Transverse colon (tissue), 4 donors: ENCODE measurements around the gene BRSK2. TPM values are rescaled to one million over a fixed set of nuclear protein-coding genes. Genes with fewer than 3 reads are reported as not detected.

Source experiments
- DNase-seq: peaks from one replicate; pipeline ENCODE4 v3.0.0-alpha.2; 2019
- H3K27ac ChIP-seq, 4 donors: fragments of 200-600 bp; sonication (generic); 2 replicates each; pipeline ENCODE4 v1.5.1; 2016 to 2018; ENCODE audit warnings: inconsistent platforms in 4 of 4
- H3K27me3 ChIP-seq: fragments of 200-600 bp; sonication (generic); 2 replicates; pipeline ENCODE4 v1.5.1; 2017; ENCODE audit warnings: inconsistent platforms
- H3K36me3 ChIP-seq, 4 donors: fragments of 200-600 bp; sonication (generic); 2 replicates each; pipeline ENCODE4 v1.5.1; 2017 to 2019; ENCODE audit warnings: inconsistent platforms in 4 of 4
- H3K4me1 ChIP-seq, 4 donors: fragments of 200-600 bp; sonication (generic); 2 replicates each; pipeline ENCODE4 v1.5.1; 2017 to 2020; ENCODE audit warnings: inconsistent platforms in 4 of 4
- H3K4me3 ChIP-seq, 4 donors: fragments of 200-600 bp; sonication (generic); 1 replicate in 1 of 4; 2 replicates in 3 of 4; pipeline versions ENCODE4 v1.5.1 to v1.6.1; 2017 to 2019; ENCODE audit warnings: inconsistent platforms in 4 of 4
- H3K9me3 ChIP-seq, 2 donors: fragments of 200-600 bp; sonication (generic); 2 replicates each; pipeline ENCODE4 v1.5.1; 2017 to 2019; ENCODE audit warnings: inconsistent platforms in 2 of 2
- EP300 ChIP-seq: sonication (generic); formaldehyde crosslinking; IDR thresholded peaks from one replicate; pipeline ENCODE4 v1.6.1; 2017; ENCODE audit warnings: antibody characterized with exemption, low read depth
- POLR2A ChIP-seq: fragments of 450-650 bp; IDR thresholded peaks from one replicate; pipeline ENCODE4 v1.6.1; 2016; ENCODE audit warnings: antibody characterized with exemption, mild to moderate bottlenecking, moderate library complexity
- POLR2AphosphoS5 ChIP-seq, 3 donors: sonication (generic); formaldehyde crosslinking; IDR thresholded peaks; one replicate each; pipeline ENCODE4 v1.6.1; 2016; ENCODE audit warnings: antibody characterized with exemption in 3 of 3
- WGBS, 2 donors: methylation state at CpG; one replicate each; pipeline ENCODE4 v1.1.5; 2018; ENCODE audit warnings: low coverage in 1 of 2; 5-methylcytosine and 5-hydroxymethylcytosine counted together
- in situ Hi-C, 4 donors: fragments of 200-750 bp; cut with MboI; loops; one replicate each; pipeline versions ENCODE4 v1.15.0 to v1.15.1; 2017; ENCODE audit warnings: low sequenced_read_pairs in 3 of 4, low pct_ligation_motif_present in 1 of 4, low pct_unique_long_range_greater_than_20kb in 1 of 4
- intact Hi-C: fragments of 100-400 bp; cut with DNase I; formaldehyde crosslinking; loops from one replicate; pipeline ENCODE4 v1.15.1; 2023; ENCODE audit warnings: low total_unique reads
- total RNA-seq, 4 donors: library from RNA; depleted of rRNA; stranded (reverse); fragments of >200 nt; gene quantifications; one replicate each; pipeline ENCODE4 v1.1.0, GENCODE V29; 2016
- TF ChIP-seq, protein P1 (sequence below), 5 experiments: fragments of 200-600 bp in 3 of 5; fragments of 450-650 bp in 2 of 5; sonication (generic) in 3 of 5; IDR thresholded peaks; 1 replicate in 2 of 5; 2 replicates in 3 of 5; pipeline ENCODE4 v1.5.1; 2016 to 2017; ENCODE audit warnings: antibody characterized with exemption in 5 of 5, inconsistent platforms in 3 of 5, mild to moderate bottlenecking in 2 of 5, moderate library complexity in 1 of 5

The BRSK2 gene
- total RNA-seq, 4 donors from 2014 or later, result 0.14 to 1.8 (median 0.95) TPM; not detected in 1

DNA sequence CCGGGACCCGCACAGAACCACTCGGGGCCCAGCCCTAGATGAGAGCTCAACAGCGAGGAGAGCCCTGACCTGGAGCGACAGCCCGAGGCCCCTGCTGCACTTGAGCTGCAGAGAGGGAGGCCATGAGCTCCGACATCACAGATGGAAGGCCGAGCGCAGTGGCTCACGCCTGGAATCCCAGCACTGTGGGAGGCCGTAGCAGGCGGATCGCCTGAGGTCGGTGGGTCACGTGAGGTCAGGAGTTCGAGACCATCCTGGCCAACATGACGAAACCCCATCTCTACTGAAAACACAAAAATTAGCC lies 13.8 kb upstream of the BRSK2 start:
- no peak for DNase-seq
- WGBS, 2 donors, result 95% methylated on average over 17 of the region's 17 CpGs; no CpG with 5 or more reads in 1 of the 2 donors
- H3K9me3 ChIP-seq, result no peaks in the 10 kb centered on the region
- H3K4me3 ChIP-seq, result no peak overlapping the region
- no peaks in the 10 kb centered on the region for H3K4me1 ChIP-seq
- TF ChIP-seq POLR2A (no peak), EP300 (no peak), POLR2AphosphoS5 (IDR thresholded peaks at IDR 0.05) (no peak)
- TF ChIP-seq, protein P1, sequence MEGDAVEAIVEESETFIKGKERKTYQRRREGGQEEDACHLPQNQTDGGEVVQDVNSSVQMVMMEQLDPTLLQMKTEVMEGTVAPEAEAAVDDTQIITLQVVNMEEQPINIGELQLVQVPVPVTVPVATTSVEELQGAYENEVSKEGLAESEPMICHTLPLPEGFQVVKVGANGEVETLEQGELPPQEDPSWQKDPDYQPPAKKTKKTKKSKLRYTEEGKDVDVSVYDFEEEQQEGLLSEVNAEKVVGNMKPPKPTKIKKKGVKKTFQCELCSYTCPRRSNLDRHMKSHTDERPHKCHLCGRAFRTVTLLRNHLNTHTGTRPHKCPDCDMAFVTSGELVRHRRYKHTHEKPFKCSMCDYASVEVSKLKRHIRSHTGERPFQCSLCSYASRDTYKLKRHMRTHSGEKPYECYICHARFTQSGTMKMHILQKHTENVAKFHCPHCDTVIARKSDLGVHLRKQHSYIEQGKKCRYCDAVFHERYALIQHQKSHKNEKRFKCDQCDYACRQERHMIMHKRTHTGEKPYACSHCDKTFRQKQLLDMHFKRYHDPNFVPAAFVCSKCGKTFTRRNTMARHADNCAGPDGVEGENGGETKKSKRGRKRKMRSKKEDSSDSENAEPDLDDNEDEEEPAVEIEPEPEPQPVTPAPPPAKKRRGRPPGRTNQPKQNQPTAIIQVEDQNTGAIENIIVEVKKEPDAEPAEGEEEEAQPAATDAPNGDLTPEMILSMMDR (IDR thresholded peaks at IDR 0.05), result no peak
- intact Hi-C loops, result no loop called here
- H3K27ac ChIP-seq, result no peak overlapping the region
- peaks cover 12% of the 10 kb centered on the region for H3K27me3 ChIP-seq
- H3K36me3 ChIP-seq, result no peaks in the 10 kb centered on the region
- in situ Hi-C loops, result no loop called here

- no peak for DNase-seq
- Histone ChIP-seq H3K27me3 (peaks cover 10% of the 10 kb centered on the region), H3K27ac (no peak overlapping the region), H3K36me3 (no peaks in the 10 kb centered on the region), H3K9me3 (no peaks in the 10 kb centered on the region), H3K4me1 (no peaks in the 10 kb centered on the region), H3K4me3 (no peak overlapping the region)
- 70 to 80% methylated on average over 13 to 14 of the region's 14 CpGs for WGBS, 2 donors
- TF ChIP-seq POLR2AphosphoS5 (IDR thresholded peaks at IDR 0.05), result no peak
- TF ChIP-seq, protein P1 (IDR thresholded peaks at IDR 0.05), result no peak
- no peak for TF ChIP-seq EP300
- no peak for TF ChIP-seq POLR2A
- intact Hi-C loops, result no loop called here
- in situ Hi-C loops, result no loop called here
Measured at GRCh38 chr11:1377231-1377780, 12.4 kb upstream of the BRSK2 start.

DNA sequence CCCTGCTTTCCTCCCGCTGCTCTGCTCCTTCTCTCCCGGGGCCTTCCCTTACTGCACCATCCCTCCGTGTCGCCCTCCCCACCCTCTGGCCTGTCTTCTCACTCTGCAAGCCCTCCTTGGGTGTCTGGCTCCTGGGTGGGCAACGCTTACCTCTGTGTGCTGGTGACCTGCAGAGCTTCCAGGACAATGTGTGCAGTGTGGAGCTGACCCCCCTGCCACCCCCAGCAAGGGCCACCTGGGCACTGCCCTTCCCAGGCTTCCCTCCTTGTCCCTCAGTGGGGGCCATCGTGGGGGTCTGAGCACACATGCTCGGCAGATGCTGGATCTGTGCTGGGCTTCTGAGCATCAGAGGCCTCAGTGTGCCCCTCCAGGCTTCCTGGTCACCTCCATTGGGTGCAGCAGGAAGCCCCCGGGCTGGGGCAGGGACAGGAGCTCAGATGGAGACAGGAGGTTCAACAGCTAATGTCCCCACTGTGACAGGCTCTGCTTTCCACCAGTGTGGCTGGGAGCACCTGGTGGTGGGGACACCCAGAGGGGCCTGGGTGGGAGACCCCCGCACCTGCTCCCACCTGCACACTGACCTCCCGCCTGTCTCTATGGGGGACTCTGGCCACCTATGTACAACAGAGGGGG lies 7.8 kb upstream of the BRSK2 start:
- Histone ChIP-seq H3K27ac (no peak overlapping the region), H3K9me3 (no peaks in the 10 kb centered on the region), H3K4me3 (no peak overlapping the region), H3K27me3 (peaks cover 25% of the 10 kb centered on the region), H3K36me3 (no peaks in the 10 kb centered on the region), H3K4me1 (peaks cover 0 to 10% (median 7%) of the 10 kb centered on the region in 4 donors)
- no peak for DNase-seq
- TF ChIP-seq EP300, result no peak
- no peak for TF ChIP-seq POLR2AphosphoS5 (IDR thresholded peaks at IDR 0.05)
- TF ChIP-seq, protein P1 (IDR thresholded peaks at IDR 0.05), result no peak
- TF ChIP-seq POLR2A, result no peak
- 60 to 74% methylated on average over 1 to 10 of the region's 10 CpGs for WGBS, 2 donors
- in situ Hi-C loops (no loop called here), intact Hi-C loops (no loop called here)

DNA sequence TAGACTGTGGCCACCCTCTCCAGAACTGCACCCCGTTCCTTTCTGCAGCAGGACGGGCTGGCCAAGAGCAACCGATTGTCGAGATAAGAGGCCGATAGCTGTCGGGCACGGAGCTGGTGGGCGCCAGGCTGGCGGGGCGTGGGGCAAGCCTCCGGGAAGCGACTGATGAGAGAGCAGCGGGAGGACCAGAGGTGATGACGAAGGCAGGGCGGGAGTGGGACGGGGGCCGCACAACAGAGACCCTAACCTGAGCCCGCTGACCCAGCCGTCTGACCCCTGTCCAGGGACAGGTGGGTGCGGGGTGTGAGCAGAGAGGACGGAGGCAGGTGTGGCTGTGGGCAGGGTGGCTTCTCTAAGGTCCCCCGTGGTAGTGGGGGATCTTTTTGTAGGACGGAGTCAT lies 7.3 kb upstream of the BRSK2 start:
- no peak for DNase-seq
- in situ Hi-C loops (no loop called here), intact Hi-C loops (no loop called here)
- WGBS, 2 donors, result 61% methylated on average over 23 of the region's 23 CpGs; no CpG with 5 or more reads in 1 of the 2 donors
- Histone ChIP-seq H3K27ac (peak overlapping the region in 3 of 4 donors; percentile 79 to 84 (median 80)), H3K36me3 (no peaks in the 10 kb centered on the region), H3K9me3 (no peaks in the 10 kb centered on the region), H3K4me3 (peak overlapping the region in 1 of 4 donors; percentile 45), H3K4me1 (peaks cover 0 to 10% (median 7%) of the 10 kb centered on the region in 4 donors), H3K27me3 (peaks cover 26% of the 10 kb centered on the region)
- TF ChIP-seq POLR2AphosphoS5 (IDR thresholded peaks at IDR 0.05), result no peak
- TF ChIP-seq EP300, result no peak
- TF ChIP-seq POLR2A, result no peak
- TF ChIP-seq, protein P1 (IDR thresholded peaks at IDR 0.05), result no peak
